Ectodermal cell (in vitro differentiated cells): ENCODE data around the gene RICTOR. TPM values are rescaled to one million over a fixed set of nuclear protein-coding genes. Genes with fewer than 3 reads are reported as not detected.

Experiments
- H3K27ac ChIP-seq: 2 replicates; pipeline ENCODE4 v1.7.0; 2013; ENCODE audit warnings: mild to moderate bottlenecking, low read depth, low read length; ENCODE audit not compliant: insufficient read depth, poor library complexity, severe bottlenecking
- H3K27me3 ChIP-seq: 2 replicates; pipeline ENCODE4 v1.7.0; 2013; ENCODE audit warnings: mild to moderate bottlenecking, low read length; ENCODE audit not compliant: insufficient read depth, control insufficient read depth, poor library complexity, severe bottlenecking
- H3K36me3 ChIP-seq: one replicate; pipeline ENCODE4 v1.7.0; 2013; ENCODE audit warnings: low read length; ENCODE audit not compliant: control insufficient read depth, insufficient read depth
- H3K4me1 ChIP-seq: one replicate; pipeline ENCODE4 v1.7.0; 2013; ENCODE audit warnings: low read length; ENCODE audit not compliant: control insufficient read depth, insufficient read depth
- H3K4me3 ChIP-seq: 2 replicates; pipeline ENCODE4 v1.7.0; 2013; ENCODE audit warnings: low read depth, low read length, control low read depth; ENCODE audit not compliant: insufficient read depth
- H3K9me3 ChIP-seq: 2 replicates; pipeline ENCODE4 v1.7.0; 2013; ENCODE audit warnings: mild to moderate bottlenecking, low read length, moderate library complexity; ENCODE audit not compliant: control insufficient read depth
- WGBS, 2 experiments: methylation state at CpG; one replicate each; pipeline ENCODE4 v1.1.7; 2013; ENCODE audit warnings: missing lambda C conversion rate in 2 of 2; 5-methylcytosine and 5-hydroxymethylcytosine counted together
- polyA plus RNA-seq, 4 experiments: library from polyadenylated mRNA; stranded (reverse); fragments of 50-300 nt; gene quantifications; one replicate each; pipeline ENCODE4 v1.2.3, GENCODE V29; 2013

The RICTOR gene, protein sequence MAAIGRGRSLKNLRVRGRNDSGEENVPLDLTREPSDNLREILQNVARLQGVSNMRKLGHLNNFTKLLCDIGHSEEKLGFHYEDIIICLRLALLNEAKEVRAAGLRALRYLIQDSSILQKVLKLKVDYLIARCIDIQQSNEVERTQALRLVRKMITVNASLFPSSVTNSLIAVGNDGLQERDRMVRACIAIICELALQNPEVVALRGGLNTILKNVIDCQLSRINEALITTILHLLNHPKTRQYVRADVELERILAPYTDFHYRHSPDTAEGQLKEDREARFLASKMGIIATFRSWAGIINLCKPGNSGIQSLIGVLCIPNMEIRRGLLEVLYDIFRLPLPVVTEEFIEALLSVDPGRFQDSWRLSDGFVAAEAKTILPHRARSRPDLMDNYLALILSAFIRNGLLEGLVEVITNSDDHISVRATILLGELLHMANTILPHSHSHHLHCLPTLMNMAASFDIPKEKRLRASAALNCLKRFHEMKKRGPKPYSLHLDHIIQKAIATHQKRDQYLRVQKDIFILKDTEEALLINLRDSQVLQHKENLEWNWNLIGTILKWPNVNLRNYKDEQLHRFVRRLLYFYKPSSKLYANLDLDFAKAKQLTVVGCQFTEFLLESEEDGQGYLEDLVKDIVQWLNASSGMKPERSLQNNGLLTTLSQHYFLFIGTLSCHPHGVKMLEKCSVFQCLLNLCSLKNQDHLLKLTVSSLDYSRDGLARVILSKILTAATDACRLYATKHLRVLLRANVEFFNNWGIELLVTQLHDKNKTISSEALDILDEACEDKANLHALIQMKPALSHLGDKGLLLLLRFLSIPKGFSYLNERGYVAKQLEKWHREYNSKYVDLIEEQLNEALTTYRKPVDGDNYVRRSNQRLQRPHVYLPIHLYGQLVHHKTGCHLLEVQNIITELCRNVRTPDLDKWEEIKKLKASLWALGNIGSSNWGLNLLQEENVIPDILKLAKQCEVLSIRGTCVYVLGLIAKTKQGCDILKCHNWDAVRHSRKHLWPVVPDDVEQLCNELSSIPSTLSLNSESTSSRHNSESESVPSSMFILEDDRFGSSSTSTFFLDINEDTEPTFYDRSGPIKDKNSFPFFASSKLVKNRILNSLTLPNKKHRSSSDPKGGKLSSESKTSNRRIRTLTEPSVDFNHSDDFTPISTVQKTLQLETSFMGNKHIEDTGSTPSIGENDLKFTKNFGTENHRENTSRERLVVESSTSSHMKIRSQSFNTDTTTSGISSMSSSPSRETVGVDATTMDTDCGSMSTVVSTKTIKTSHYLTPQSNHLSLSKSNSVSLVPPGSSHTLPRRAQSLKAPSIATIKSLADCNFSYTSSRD (N-terminal part only)
- 12.1 TPM for polyA plus RNA-seq (2013, experiment 1 of 4)
- 14.3 TPM for polyA plus RNA-seq (2013, experiment 2 of 4)
- 14.1 TPM for polyA plus RNA-seq (2013, experiment 3 of 4)
- polyA plus RNA-seq (2013, experiment 4 of 4), result 15.3 TPM

DNA sequence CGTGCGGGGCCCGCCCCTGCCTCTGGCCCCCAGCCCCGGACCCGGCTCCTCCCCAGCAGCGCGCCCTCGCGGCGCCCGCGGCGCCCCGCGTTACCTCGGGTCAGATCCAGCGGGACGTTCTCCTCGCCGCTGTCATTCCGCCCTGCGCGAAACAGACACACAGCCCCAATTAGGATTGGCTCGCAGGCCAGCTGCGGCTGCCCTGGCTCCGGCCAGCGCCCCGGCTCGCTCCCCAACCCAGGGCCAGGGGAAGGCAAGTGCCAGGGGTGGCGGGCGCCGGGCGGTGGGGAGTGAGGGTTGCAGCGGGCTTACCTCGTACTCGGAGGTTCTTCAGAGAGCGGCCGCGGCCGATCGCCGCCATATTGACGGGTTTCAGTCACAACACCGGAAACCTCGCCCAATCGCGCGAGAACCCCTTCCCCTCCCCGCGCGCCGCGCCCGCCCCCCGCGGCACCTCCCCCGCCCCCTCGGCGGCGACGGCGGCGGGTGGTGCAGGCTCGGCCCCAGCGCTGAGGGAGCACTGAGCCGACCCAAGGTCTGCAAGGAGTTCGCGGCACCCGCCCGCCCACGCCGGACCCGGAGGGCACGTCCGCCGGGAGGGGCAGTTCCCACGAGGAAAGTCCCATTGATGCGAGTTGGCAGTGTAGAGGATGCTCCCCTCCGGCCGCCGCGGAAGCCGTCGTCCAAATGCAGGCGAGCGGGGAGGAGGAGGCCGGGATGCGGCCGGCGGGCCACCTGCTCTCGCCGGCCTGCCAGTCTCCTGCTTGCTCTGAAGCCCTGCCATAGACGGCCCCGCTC, at the start of gene RICTOR:
Gene RICTOR (minus strand): TSS at position 383 of the 798 bp plus-strand sequence. CDS start 22 bp downstream, at position 361.
- Histone ChIP-seq H3K4me3 (peak within 1 kb of the TSS; percentile 88), H3K27me3 (no peaks in the 10 kb centered on the region), H3K4me1 (no peaks in the 10 kb centered on the region)

DNA sequence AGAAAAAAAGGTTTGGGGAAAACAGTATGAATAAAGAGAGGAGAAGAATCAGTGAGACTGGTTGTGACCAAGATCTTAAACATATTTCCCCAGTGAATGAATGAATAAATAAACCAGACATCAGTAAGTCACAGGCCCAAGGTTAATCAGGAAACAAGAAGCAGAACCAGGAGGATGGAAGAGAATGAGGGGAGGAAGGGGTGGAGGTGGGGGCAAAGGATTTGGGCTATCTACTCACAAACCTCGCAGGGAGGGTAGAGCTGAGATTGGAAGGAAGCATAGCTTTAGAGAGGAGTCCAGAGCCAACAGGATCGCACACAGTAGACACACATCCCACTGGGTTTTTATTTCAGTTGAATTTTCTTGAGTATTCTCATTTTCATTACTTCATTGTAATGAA, 47.7 kb upstream of the RICTOR start:
- WGBS, 2 experiments, result 85 to 90% methylated on average over 2 of the region's 2 CpGs
- no peaks in the 10 kb centered on the region for H3K36me3 ChIP-seq
- H3K27ac ChIP-seq, result no peak overlapping the region
- H3K4me3 ChIP-seq, result no peak overlapping the region
- no peaks in the 10 kb centered on the region for H3K9me3 ChIP-seq
- H3K4me1 ChIP-seq, result no peaks in the 10 kb centered on the region
- no peaks in the 10 kb centered on the region for H3K27me3 ChIP-seq

More for the DNA sequence above, at the start of gene RICTOR:
- Histone ChIP-seq H3K27ac (peak within 1 kb of the TSS; percentile 96), H3K36me3 (no peaks in the 10 kb centered on the region), H3K9me3 (no peaks in the 10 kb centered on the region)
- WGBS, 2 experiments, result 0% methylated on average over 86 to 94 of the region's 94 CpGs

DNA sequence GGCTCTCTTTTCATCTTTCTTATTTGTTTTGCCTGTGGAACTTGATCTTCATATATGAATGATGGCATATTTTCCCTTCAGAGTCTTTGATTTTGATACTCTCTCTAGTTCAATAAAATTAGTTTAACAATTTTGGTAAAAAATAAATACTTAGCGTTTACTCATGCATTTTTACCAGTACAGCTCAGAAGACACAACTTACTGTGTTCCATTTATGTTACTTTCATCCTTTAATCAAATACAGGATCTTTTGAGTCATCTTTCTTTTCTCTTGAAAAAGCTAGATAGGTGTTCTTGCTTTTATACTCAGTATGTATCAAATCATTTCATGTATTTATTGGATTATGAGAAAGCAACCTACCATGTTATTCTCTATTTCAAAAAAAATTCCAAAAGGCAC, 47.1 kb upstream of the RICTOR start:
- WGBS, 2 experiments, result 80 to 91% methylated on average over 1 of the region's 1 CpG
- H3K36me3 ChIP-seq, result no peaks in the 10 kb centered on the region
- no peak overlapping the region for H3K4me3 ChIP-seq
- no peaks in the 10 kb centered on the region for H3K27me3 ChIP-seq
- no peaks in the 10 kb centered on the region for H3K9me3 ChIP-seq
- no peak overlapping the region for H3K27ac ChIP-seq
- no peaks in the 10 kb centered on the region for H3K4me1 ChIP-seq

DNA sequence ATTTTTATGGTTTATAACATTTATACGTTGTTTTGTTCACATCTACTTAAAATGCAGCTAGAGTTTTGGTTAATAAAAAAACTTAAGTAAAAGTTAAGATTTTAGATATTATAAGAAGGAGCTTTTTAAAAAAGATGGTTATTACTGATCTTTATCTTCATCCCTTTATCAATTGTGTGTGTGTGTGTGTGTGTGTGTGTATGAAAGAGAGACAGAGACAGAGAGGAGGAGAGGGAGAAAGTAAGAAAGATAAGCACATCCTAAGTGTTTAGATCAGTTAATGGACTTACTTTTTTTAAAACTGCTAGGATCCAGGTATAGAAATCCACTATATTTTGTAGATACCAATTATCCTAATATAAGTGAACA, 45.8 kb upstream of the RICTOR start:
- Histone ChIP-seq H3K4me1 (no peaks in the 10 kb centered on the region), H3K27me3 (no peaks in the 10 kb centered on the region), H3K36me3 (no peaks in the 10 kb centered on the region), H3K27ac (no peak overlapping the region), H3K9me3 (no peaks in the 10 kb centered on the region), H3K4me3 (no peak overlapping the region)
- 100% methylated on average over 1 of the region's 1 CpG; no CpG with 5 or more reads in 1 of the 2 experiments for WGBS, 2 experiments

DNA sequence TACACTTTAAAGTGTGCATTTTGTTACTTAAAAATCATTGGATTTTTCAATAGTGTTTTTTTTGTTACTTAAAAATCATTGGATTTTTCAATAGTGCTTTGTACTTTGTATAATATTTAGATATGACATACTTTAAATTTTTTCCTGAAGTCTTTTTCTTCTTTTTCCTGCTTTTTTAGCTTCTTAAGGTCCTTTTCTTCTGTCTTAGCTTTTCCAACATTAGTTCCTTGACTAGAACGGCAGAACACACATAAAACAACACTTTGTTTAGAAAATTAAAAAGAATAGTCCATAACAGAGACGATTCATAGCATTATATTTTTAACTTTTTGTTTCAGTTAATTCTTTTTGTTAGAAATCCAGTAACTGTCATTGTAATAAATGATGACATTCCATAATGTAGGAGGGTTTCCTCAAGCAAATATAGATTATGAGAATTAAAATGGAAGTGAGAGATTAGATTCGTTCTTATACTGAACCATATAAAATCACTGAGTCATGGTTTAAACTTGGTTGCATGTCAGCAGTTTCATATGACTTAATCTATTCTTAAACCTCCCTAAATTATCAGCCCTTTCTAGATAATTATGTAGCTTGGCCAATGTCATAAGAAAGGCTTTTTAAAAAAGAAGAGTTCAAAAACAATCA, 45.3 kb upstream of the RICTOR start:
- no peak overlapping the region for H3K27ac ChIP-seq
- no peaks in the 10 kb centered on the region for H3K4me1 ChIP-seq
- WGBS, 2 experiments, result 83 to 100% methylated on average over 1 of the region's 3 CpGs
- H3K27me3 ChIP-seq, result no peaks in the 10 kb centered on the region
- H3K9me3 ChIP-seq, result no peaks in the 10 kb centered on the region
- no peak overlapping the region for H3K4me3 ChIP-seq
- no peaks in the 10 kb centered on the region for H3K36me3 ChIP-seq

DNA sequence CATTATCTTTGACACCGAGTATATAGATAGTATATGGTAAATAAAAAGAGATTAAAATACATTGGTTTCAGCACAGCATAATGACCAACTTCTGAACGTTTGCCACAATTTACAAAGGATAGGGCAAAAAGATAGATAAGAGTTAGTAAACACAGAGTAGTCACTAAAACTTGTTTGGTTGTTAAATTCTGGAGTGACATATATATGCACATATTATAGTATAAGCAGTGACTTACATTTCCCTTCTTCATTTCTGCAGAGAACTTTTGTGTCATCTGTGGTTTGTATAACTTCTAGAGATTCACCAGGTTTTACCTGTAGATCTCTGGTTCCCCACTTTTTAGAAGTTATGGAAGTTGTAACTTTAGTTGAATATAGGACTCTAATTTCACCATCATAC, 44.4 kb upstream of the RICTOR start:
- WGBS, 2 experiments, result 97% methylated on average over 2 of the region's 2 CpGs; no CpG with 5 or more reads in 1 of the 2 experiments
- Histone ChIP-seq H3K36me3 (no peaks in the 10 kb centered on the region), H3K4me1 (no peaks in the 10 kb centered on the region), H3K27me3 (no peaks in the 10 kb centered on the region), H3K4me3 (no peak overlapping the region), H3K27ac (no peak overlapping the region), H3K9me3 (no peaks in the 10 kb centered on the region)

DNA sequence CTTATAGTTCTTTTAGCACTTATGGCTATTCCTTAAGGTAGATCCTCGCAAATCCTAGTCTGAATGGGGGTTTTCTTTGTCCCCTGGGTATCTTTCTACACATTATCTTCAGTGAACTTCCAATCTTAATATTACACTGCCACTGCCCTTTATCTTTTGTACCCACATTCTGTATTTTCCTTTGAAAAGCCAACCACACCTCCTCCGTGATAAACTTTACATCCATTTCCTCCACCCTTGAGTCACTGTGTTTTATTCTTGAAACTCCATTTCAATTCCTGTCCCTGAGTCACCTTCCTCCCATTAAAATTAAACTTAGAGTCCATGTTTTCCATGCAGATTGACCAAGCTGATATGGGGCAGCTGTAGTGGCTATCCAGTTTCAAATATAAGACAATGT, 43.2 kb upstream of the RICTOR start:
- H3K27me3 ChIP-seq, result no peaks in the 10 kb centered on the region
- H3K9me3 ChIP-seq, result no peaks in the 10 kb centered on the region
- no peak overlapping the region for H3K27ac ChIP-seq
- no peaks in the 10 kb centered on the region for H3K4me1 ChIP-seq
- no peak overlapping the region for H3K4me3 ChIP-seq
- WGBS, 2 experiments, result 91 to 94% methylated on average over 2 of the region's 2 CpGs
- H3K36me3 ChIP-seq, result no peaks in the 10 kb centered on the region

DNA sequence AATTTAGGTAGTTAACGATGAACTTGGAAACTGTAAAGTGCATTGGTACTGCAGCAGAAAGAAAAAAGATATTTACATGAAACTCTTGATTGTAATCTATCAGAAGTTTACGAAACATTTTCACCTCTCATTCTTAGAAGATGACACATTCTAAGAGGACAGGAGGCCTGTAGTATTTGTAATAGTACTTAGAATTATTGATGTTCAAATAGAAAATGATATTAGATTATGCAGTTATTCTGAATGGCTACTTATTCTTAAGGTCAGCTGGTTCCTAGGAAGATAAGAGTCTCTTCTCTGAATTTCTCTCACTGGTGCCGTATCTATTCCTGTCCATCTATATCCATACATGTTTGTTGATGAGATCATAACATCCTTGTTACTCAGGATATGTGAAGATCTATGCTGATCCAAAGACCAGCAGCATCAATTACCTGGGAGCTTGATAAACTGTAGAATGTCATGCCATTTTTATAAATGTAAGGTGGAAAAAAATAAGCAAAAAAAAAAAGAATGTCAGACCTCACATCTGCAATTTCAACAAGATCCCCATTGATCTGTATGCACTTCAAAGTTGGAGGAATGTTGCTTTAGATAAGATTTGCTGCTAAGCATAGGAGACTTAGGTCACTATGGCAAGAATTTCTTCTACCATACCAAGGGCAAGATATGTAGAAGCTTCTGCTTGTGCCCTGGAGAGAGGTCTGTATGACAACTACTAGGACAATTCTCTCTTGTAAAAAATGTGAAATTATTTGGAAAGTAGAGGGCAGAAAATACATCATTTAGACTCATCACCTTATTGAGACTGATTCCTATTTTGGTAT, 42.4 kb upstream of the RICTOR start:
- Histone ChIP-seq H3K27ac (no peak overlapping the region), H3K36me3 (no peaks in the 10 kb centered on the region)
- 100% methylated on average over 2 to 3 of the region's 3 CpGs for WGBS, 2 experiments

More for the DNA sequence above, 42.4 kb upstream of the RICTOR start:
- no peaks in the 10 kb centered on the region for H3K27me3 ChIP-seq
- H3K4me1 ChIP-seq, result no peaks in the 10 kb centered on the region
- no peaks in the 10 kb centered on the region for H3K9me3 ChIP-seq
- no peak overlapping the region for H3K4me3 ChIP-seq
